ENCODE measurements around the gene SLC2A5. TPM values are rescaled to one million over a fixed set of nuclear protein-coding genes. Genes with fewer than 3 reads are reported as not detected.

Gene SLC2A5
- total and polyA plus RNA-seq, 12 donors, result 0.50 to 29.9 (median 4.3) TPM

DNA sequence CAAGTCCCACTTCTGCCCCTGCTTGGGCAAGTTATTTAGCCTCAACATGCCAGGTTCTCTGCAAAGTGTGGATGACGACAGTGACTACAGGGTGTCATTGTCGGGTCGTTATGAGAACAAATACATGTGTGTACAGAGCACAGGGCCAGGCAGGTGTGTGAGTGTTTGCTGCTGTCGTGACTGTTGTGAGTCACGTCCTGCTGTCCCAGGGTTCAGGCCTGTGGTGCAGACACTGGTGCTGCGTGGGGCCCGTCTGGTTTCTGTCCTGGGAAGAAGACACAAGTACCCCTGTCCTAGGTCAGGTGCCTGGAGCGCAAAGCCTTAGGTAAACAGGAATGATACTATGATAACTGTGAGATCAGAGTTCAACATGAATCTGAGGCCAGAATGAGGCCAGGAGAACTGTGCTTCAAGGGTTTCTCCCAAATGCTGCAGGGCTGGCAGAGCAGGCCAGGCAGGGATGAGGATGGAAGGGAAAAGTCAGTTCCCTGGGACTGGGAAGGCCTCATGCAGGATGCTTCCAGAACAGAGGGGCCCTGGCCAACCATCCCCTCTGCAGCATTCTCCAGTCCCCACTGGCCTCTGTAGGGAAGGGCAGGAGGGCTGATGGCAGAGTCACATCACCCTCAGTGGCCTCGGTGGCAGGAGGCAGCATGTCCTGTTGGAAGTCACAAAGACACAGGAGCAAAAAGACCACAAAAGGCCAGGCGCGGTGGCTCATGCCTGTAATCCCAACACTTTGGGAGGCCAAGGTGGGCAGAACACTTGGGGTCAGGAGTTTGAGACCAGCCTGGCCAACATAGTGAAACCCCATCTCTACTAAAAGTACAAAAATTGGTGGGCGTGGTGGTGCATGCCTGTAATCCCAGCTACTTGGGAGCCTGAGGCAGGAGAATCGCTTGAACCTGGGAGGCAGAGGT, 43.8 kb upstream of the SLC2A5 start:
- Histone ChIP-seq H3K4me3 (no peak overlapping the region), H3K4me1 (replicated peaks in 1 of 2) (peaks cover 5 to 6% of the 10 kb centered on the region in 2 donors), H3K36me3 (replicated peaks in 1 of 2) (no peaks in the 10 kb centered on the region), H3K9me3 (replicated peaks in 1 of 3) (no peaks in the 10 kb centered on the region), H3K27me3 (no peaks in the 10 kb centered on the region), H3K27ac (no peak overlapping the region)
- TF ChIP-seq POLR2A (IDR thresholded peaks at IDR 0.05), result no peak
- TF ChIP-seq, protein P1, sequence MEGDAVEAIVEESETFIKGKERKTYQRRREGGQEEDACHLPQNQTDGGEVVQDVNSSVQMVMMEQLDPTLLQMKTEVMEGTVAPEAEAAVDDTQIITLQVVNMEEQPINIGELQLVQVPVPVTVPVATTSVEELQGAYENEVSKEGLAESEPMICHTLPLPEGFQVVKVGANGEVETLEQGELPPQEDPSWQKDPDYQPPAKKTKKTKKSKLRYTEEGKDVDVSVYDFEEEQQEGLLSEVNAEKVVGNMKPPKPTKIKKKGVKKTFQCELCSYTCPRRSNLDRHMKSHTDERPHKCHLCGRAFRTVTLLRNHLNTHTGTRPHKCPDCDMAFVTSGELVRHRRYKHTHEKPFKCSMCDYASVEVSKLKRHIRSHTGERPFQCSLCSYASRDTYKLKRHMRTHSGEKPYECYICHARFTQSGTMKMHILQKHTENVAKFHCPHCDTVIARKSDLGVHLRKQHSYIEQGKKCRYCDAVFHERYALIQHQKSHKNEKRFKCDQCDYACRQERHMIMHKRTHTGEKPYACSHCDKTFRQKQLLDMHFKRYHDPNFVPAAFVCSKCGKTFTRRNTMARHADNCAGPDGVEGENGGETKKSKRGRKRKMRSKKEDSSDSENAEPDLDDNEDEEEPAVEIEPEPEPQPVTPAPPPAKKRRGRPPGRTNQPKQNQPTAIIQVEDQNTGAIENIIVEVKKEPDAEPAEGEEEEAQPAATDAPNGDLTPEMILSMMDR (IDR thresholded peaks at IDR 0.05), result no peak
- DNase-seq, result peak in 1 of 7 donors; percentile 18
- intact Hi-C loops (cut with DNase I), result loop anchor here in 1 of 2 donors (5.0 kb wide), 1 partner anchor 84 kb away; no protein-coding TSS in a partner anchor
- 83 to 93% (median 90%) methylated on average over 11 to 13 of the region's 13 CpGs for WGBS, 4 donors

DNA sequence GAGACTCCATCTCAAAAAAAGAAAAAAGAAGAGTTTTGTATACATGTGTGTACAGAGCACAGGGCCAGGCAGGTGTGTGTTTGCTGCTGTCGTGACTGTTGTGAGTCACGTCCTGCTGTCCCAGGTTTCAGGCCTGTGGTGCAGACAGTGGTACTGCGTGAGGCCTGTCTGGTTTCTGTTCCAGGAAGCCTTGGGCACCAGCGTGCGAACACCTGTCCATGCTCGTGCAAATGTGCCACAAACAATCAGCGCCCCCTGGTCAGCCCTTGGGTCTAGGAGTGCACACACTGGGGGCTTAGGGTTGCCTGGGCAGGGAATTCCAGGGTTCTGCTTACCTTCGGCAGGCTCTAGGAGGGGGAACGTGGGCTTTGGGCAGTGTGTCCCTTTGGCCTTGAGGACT, 42.5 kb upstream of the SLC2A5 start:
- Histone ChIP-seq H3K27me3 (no peaks in the 10 kb centered on the region), H3K4me3 (no peak overlapping the region), H3K9me3 (replicated peaks in 1 of 3) (no peaks in the 10 kb centered on the region), H3K36me3 (replicated peaks in 1 of 2) (no peaks in the 10 kb centered on the region), H3K4me1 (replicated peaks in 1 of 2) (peaks cover 5 to 6% of the 10 kb centered on the region in 2 donors), H3K27ac (no peak overlapping the region)
- DNase-seq, result peak in 1 of 7 donors; percentile 26
- TF ChIP-seq POLR2A (IDR thresholded peaks at IDR 0.05), result no peak
- TF ChIP-seq, protein P1 (IDR thresholded peaks at IDR 0.05), result no peak
- 83 to 93% (median 90%) methylated on average over 1 to 9 of the region's 9 CpGs for WGBS, 4 donors
- intact Hi-C loops (cut with DNase I), result loop anchor here in 1 of 2 donors (5.0 kb wide), 1 partner anchor 85 kb away; no protein-coding TSS in a partner anchor

GRCh38 chr1:9111357-9111691, 41.9 kb upstream of the SLC2A5 start:
- 86 to 93% (median 90%) methylated on average over 3 to 13 of the region's 13 CpGs for WGBS, 4 donors
- intact Hi-C loops (cut with DNase I), result loop anchor here in 1 of 2 donors (5.0 kb wide), 1 partner anchor 86 kb away; no protein-coding TSS in a partner anchor
- H3K9me3 ChIP-seq (replicated peaks in 1 of 3), result no peaks in the 10 kb centered on the region
- H3K4me1 ChIP-seq (replicated peaks in 1 of 2), result peaks cover 5 to 6% of the 10 kb centered on the region in 2 donors
- peak overlapping the region in 1 of 5 donors; percentile 57 for H3K27ac ChIP-seq
- no peak for TF ChIP-seq POLR2A (IDR thresholded peaks at IDR 0.05)
- TF ChIP-seq, protein P1 (IDR thresholded peaks at IDR 0.05), result no peak
- H3K27me3 ChIP-seq, result no peaks in the 10 kb centered on the region
- peak in 1 of 7 donors; percentile 16 for DNase-seq
- no peak overlapping the region for H3K4me3 ChIP-seq
- no peaks in the 10 kb centered on the region for H3K36me3 ChIP-seq (replicated peaks in 1 of 2)

- Histone ChIP-seq H3K4me1 (replicated peaks in 1 of 2) (peaks cover 5 to 6% of the 10 kb centered on the region in 2 donors), H3K27ac (peak overlapping the region in 2 of 5 donors; percentile 10 to 61), H3K4me3 (no peak overlapping the region), H3K9me3 (replicated peaks in 1 of 3) (no peaks in the 10 kb centered on the region), H3K27me3 (no peaks in the 10 kb centered on the region), H3K36me3 (replicated peaks in 1 of 2) (no peaks in the 10 kb centered on the region)
- TF ChIP-seq POLR2A (IDR thresholded peaks at IDR 0.05), result no peak
- TF ChIP-seq, protein P1 (IDR thresholded peaks at IDR 0.05), result peak; percentile 94 to 97 (median 96)
- peak; percentile 89 to 98 (median 97) for DNase-seq
- intact Hi-C loops (cut with DNase I), result loop anchor here in 1 of 2 donors (5.0 kb wide), 1 partner anchor 86 kb away; no protein-coding TSS in a partner anchor
- 15 to 37% (median 34%) methylated on average over 12 to 18 of the region's 18 CpGs for WGBS, 4 donors
These were observed 41.4 kb upstream of the SLC2A5 start for GRCh38 chr1:9110669-9111356.

Data from adrenal gland (tissue), 12 donors.